ENCODE measurements around the gene ATXN7L3.
A peak's percentile ranks its signal among the peaks of the same experiment; 100 is the strongest.

ATXN7L3 gene

GRCh38 chr17:44218344-44219107 is 18.8 kb upstream of the ATXN7L3 start:
- DNase-seq: peak; percentile 91

GRCh38 chr17:44217738-44218343 is 18.2 kb upstream of the ATXN7L3 start:
- no peak for DNase-seq

- no peak for DNase-seq
Observed at GRCh38 chr17:44216694-44217093, 17.0 kb upstream of the ATXN7L3 start.

GRCh38 chr17:44216173-44216572 is 16.5 kb upstream of the ATXN7L3 start:
- peak; percentile 77 for DNase-seq

GRCh38 chr17:44214896-44215295 is 15.2 kb upstream of the ATXN7L3 start:
- no peak for DNase-seq

GRCh38 chr17:44214230-44214494 is 14.5 kb upstream of the ATXN7L3 start:
- DNase-seq: no peak

GRCh38 chr17:44213403-44214229 is 13.9 kb upstream of the ATXN7L3 start:
- no peak for DNase-seq

GRCh38 chr17:44212507-44213402 is 13.1 kb upstream of the ATXN7L3 start:
- no peak for DNase-seq

GRCh38 chr17:44211281-44212265 is 11.9 kb upstream of the ATXN7L3 start:
- DNase-seq: no peak

- peak; percentile 92 for DNase-seq
Observed at GRCh38 chr17:44210342-44211192, 10.9 kb upstream of the ATXN7L3 start.

- DNase-seq: no peak
Observed at GRCh38 chr17:44209786-44210341, 10.2 kb upstream of the ATXN7L3 start.

GRCh38 chr17:44207743-44208142 is 8.1 kb upstream of the ATXN7L3 start:
- no peak for DNase-seq

GRCh38 chr17:44207319-44207718 is 7.6 kb upstream of the ATXN7L3 start:
- DNase-seq: no peak

GRCh38 chr17:44206825-44207155 is 7.1 kb upstream of the ATXN7L3 start:
- DNase-seq: no peak

GRCh38 chr17:44205962-44206824 is 6.5 kb upstream of the ATXN7L3 start:
- no peak for DNase-seq

GRCh38 chr17:44204441-44204882 is 4.8 kb upstream of the ATXN7L3 start:
- DNase-seq: no peak

- peak; percentile 54 for DNase-seq
Observed at GRCh38 chr17:44203731-44204440, 4.2 kb upstream of the ATXN7L3 start.

GRCh38 chr17:44202756-44203155 is 3.1 kb upstream of the ATXN7L3 start:
- no peak for DNase-seq

Data from CD4-positive, alpha-beta T cell treated with Interleukin-15 for 1 hour (primary cell).